ENCODE measurements around the gene MLLT10.
"Not testable (repeated sequence)": the region's sequence is repeated elsewhere in the genome, so short reads cannot be mapped to it uniquely, and the experiment has no call there.

The MLLT10 gene

DNA sequence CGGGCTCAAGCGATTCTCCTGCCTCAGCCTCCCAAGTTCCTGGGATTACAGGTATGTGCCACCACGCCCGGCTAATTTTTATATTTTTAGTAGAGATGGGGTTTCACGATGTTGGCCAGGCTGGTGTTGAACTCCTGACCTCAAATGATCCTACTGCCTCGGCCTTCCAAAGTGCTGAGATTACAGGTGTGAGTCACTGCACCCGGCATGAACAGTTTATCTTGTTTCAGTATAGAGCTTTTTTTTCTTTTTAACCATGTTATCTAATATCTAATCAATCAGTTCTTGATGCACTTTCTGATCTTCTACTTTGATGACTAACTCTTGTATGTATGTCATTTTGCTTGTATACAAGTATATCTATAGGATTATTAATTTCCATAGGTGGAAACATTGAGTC is 54.1 kb downstream of the MLLT10 start:
- DNase-seq: not testable (repeated sequence)

DNA sequence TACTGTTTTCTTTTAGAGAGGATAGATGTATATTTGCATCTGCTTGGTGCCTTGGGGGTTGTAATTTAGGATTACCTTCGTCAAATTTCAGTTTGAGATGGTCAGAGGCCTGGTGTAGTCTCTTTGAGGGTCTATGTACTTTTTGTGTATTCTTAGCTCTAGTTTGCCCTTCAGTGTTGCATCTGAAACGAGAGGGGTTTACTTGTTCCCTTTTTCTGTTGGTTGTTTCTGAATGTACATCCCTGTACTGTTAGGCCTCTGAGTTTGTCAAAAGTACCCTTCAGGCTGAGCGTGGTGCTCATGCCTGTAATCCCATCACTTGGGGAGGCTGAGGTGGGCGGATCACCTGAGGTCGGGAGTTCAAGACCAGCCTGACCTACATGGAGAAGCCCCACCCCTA is 60.0 kb downstream of the MLLT10 start:
- DNase-seq: no peak

DNA sequence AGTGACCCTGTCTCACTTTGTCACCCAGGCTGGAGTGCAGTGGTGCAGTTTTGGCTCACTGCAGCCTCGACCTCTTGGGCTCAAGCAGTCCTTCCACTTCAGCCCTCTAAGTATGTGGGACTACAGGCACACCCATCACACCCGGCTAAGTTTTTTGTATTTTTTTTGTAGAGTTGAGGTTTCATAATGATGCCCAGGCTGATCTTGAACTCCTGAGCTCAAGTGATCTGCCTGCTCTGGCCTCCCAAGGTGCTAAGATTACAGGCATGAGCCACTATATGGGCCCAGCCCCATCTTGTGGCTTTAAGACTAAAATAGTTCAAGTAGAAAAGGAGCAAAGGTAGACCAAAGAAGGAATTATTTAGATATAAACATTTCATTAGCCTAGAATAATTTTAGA is 65.5 kb downstream of the MLLT10 start:
- no peak for DNase-seq

DNA sequence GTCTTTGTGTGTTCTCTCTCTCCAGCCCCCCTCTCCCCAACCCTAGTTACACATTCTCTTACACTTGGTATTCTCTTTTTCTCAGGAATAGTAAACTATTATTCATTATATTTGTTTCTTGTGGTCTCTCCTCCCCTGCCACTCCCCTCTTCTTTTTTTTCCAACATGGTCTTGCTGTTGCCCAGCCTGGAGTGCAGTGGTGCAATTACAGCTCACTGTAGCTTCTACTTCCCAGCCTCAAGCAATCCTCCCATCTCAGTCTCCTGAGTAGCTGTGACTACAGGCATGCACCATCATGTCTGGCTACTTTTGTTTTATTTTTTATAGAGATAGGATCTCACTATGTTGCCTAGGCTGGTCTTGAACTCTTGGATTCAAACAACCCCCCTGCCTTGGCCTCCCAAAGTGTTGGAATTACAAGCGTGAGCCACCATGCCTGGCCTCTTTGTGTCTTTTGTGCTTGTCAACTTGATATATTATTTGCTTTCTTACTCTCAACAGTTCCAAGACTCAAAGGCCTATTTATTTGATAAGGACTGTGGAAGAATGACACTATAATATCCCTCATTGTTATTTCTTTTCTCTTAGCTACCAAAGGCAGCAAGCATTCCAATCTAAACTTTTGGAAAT is 66.9 kb downstream of the MLLT10 start:
- no peak for DNase-seq

- DNase-seq: no peak
Measured at GRCh38 chr10:21602313-21602712, 68.3 kb downstream of the MLLT10 start.

GRCh38 chr10:21603721-21604120 is 69.7 kb downstream of the MLLT10 start:
- no peak for DNase-seq

GRCh38 chr10:21604651-21605050 is 70.6 kb downstream of the MLLT10 start:
- DNase-seq: no peak

GRCh38 chr10:21607907-21608306 is 73.9 kb downstream of the MLLT10 start:
- no peak for DNase-seq

DNA sequence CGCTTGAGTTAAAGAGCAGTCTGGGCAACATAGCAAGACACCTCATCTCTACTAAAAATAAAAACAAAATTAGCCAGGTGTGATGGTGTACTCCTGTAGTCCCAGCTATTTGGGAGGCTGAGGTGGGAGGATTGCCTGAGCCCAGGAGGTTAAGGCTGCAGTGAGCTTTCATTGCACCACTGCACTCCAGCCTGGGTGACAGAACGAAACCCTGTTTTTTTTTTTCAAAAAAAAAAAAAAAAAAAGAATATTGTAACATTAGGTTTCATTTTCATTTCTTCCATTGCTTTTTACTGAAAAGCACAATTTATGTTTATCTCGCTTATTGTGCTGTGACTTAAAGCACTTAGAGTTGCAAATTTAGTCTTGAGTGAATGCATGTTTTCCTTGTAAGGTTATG is 80.0 kb downstream of the MLLT10 start:
- no peak for DNase-seq

DNA sequence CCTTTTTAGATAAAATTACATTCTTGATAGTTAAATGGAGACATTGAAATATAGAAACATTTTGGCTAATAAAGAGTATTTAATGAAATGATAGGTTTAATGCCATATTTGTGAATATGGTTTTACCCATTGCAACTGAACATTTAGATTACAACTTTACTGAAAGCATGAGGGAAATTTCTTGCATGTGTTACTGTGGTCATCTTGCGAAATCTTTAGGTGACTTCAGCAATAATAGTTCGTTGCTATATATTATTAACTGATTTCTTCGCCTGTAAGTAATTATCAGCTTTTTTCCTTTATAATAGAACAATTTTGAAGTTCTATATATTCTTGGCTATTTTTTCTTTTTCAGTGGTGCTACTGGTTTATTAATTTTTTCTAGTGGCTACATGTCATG is 83.2 kb downstream of the MLLT10 start:
- DNase-seq: no peak

DNA sequence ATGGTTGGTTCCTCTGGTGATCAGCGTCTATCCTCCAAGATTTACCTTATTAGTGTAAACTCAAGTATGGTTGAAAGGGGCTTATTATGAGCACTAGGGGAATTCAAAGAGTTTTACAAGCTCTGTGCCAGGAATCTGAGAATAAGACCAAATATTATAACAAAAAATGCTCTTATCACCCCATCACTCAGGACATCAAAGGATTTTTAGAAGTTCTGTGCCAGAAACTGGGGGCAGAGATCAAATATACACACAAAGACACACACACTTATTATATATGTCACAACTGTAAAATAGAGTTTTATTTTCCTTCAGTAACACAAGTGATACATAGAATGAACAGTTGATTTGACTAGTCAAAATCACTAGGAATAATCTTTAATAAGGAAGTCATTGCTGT is 89.3 kb downstream of the MLLT10 start:
- no peak for DNase-seq

DNA sequence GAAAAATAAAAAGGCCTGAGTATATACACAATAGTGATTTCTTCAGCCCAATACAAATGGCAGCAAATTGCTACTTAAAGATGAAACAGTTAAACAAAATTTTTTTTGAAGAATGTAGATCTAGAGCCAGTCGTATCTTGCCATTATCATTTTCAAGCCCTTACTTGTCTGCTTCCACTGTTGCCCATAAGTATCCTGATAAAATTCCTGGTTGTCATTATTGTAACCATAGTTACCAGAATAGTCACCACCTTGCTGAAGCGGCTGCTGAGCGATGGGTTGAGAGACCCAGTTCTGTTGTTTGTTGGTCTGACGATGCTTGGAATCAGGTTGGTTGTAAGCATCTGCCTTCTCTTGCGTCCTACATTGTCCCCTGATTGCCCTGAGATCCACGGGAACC is 90.4 kb downstream of the MLLT10 start:
- DNase-seq: not testable (repeated sequence)

DNA sequence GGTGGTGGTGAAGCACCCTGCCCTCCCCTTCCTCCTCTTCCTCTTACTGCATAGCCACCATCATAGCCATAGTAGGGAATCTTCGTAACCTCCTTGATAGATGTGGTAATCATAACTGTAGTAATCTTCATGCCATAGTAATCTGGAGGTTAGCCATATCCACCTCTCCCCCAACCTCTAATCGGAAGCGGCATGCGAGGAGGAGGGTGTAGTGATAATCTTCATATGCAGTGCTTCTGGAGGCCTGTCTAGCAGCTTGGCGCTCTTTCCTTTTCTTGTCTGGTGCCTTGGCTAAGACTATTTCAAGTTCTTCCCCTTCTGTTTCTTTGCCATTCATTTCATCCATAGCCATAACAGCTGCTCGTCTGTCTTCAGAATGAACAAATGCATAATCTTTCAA is 90.9 kb downstream of the MLLT10 start:
- DNase-seq: no peak

- DNase-seq: no peak
Measured at GRCh38 chr10:21625623-21626229, 91.7 kb downstream of the MLLT10 start.

DNA sequence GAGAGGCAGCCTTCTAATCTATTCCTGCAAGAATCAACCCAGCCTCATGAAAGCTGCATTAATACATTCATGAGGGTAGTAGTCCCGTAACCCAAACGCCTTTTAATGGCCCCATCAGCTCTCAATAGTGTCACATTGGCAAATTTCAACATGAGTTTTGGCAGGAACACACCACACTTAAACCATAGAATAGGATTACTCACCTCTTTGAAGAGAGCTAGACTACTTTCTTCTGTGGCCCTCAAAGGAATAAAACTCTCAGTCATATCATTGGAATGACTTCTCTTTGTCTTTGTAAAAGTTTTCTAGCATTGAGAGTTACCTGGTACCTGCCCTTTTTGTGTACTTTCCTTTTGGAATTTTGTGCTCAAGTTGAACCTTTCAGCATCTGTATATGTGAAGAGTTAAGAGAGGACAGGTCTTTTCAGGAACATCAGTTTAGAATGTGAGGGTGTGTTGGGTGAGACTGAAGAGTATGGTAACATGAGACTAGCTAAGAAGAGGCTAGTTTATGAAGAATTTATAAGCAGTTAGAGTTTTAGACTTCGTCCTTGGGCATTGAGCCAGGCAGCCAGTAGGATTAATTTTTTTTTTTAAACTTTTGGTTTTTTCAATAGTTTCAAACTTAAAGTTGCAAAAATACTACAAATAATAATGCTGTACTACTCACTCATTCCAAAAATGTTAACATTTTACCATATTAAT is 92.6 kb downstream of the MLLT10 start:
- no peak for DNase-seq

DNA sequence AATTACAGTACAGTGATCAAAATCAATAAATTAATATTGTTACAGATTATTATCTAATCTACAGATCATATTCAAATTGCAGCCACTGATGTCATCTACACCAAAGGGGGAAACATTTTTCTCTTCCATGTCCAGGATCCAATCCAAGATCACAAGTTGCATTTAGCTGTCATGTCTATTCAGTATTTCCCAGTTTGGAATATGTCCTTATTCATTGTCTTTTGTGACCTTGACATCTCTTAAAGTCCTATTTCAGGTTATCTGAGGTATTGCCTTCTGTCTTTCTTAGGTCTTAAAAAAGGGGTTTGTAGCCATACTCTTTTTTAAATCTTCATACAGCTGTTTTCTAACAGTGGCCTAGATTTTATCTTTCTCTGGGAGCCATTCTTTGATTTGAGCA is 93.3 kb downstream of the MLLT10 start:
- no peak for DNase-seq

- DNase-seq: no peak
Measured at GRCh38 chr10:21628023-21628422, 94.0 kb downstream of the MLLT10 start.

GRCh38 chr10:21628645-21629044 is 94.6 kb downstream of the MLLT10 start:
- DNase-seq: not testable (repeated sequence)

GRCh38 chr10:21634599-21635365 is 100.8 kb downstream of the MLLT10 start:
- no peak for DNase-seq

DNA sequence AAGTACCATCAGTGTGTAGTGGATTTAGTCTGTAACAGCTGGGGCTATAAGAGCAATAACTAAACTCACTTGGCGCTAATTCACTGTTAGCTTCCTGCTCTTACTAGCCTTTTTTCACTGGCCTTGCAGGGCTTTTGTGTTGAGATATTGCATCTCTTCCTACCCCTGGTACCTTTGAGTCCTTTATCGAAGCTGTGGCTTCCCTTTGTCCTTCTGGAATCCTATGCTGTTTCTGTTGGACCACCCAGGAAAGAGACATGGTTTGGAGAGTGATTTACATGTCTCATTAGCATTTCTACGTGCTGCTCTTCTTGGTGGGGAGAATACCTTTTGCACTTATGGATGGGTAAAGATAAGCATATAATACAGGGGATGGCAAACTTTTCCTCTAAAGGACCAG is 103.8 kb downstream of the MLLT10 start:
- DNase-seq: no peak

DNA sequence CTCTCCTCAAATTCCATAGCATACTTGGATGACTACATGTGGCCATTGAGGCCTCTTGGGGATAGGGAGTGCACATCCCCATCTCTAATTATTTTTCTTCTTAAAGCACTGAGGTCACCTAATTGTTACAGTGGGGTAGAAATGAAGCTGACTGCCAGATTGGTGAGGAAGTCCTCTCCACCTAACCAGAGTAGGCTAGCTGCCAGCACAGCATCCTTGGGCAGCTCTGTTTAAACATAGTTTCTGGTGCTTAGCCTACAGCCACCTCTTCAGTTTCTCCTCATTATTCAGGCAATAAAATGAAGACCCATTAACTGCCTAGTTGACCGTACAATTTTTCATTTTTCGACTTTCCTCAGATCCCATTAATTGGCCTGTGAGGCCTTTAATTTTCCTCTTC is 104.6 kb downstream of the MLLT10 start:
- DNase-seq: no peak

DNA sequence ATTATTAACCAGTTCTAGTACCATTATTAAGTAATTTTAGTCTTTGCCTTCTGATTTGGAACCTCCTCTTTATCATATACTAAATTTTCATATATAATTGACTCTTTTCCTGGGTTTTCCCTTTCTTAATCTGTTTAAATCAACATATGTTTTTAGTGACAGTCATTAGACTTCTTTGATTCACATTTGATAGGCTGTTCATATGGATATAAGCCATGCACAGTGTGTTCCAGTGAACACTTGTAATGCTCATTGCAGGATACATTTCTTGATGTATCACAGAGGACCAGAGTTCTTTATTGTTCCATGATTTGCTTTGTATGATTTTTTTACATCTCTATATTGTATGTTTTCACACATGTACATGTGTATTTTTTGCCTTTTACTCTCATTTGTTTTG is 114.0 kb downstream of the MLLT10 start:
- DNase-seq: no peak

GRCh38 chr10:21649454-21649872 is 115.4 kb downstream of the MLLT10 start:
- no peak for DNase-seq

- no peak for DNase-seq
Measured at GRCh38 chr10:21650353-21650752, 116.3 kb downstream of the MLLT10 start.

Measured in stimulated activated CD8-positive, alpha-beta memory T cell treated with anti-CD3 and anti-CD28 coated beads, Interleukin-4, amount 100 ng/mL, for 48 hours (primary cell).